Peyer's patch (tissue), 4 donors: ENCODE results near the gene NLRP8. TPM values are rescaled to one million over a fixed set of nuclear protein-coding genes. Genes with fewer than 3 reads are reported as not detected.

ENCODE experiments used
- DNase-seq, 3 donors: peaks; one replicate each; pipeline ENCODE4 v3.0.0-alpha.2; 2017 to 2019
- H3K27ac ChIP-seq, 4 donors: fragments of 200-600 bp; sonication (generic); one replicate each; pipeline ENCODE4 v1.5.1; 2016 to 2019
- H3K27me3 ChIP-seq, 2 donors: fragments of 200-600 bp; sonication (generic); one replicate each; pipeline ENCODE4 v1.5.1; 2019
- H3K36me3 ChIP-seq, 3 donors: fragments of 200-600 bp; sonication (generic); one replicate each; pipeline ENCODE4 v1.5.1; 2016 to 2019
- H3K4me1 ChIP-seq, 4 donors: fragments of 200-600 bp; sonication (generic); one replicate each; pipeline ENCODE4 v1.5.1; 2016 to 2019
- H3K4me3 ChIP-seq, 4 donors: fragments of 200-600 bp; sonication (generic); 1 replicate in 3 of 4; 2 replicates in 1 of 4; pipeline ENCODE4 v1.5.1; 2016 to 2019; ENCODE audit warnings: mild to moderate bottlenecking in 1 of 4
- H3K9me3 ChIP-seq, 4 donors: fragments of 200-600 bp; sonication (generic); one replicate each; pipeline ENCODE4 v1.5.1; 2016 to 2019; ENCODE audit warnings: mild to moderate bottlenecking in 1 of 4
- CTCF ChIP-seq, 6 experiments: fragments of 450-650 bp in 4 of 6; fragments of 200-600 bp in 2 of 6; sonication (generic) in 1 of 6; IDR thresholded peaks; one replicate each; pipeline ENCODE4 v1.5.1; 2017 to 2019; ENCODE audit warnings: antibody characterized with exemption in 6 of 6, mild to moderate bottlenecking in 3 of 6, moderate library complexity in 1 of 6
- POLR2A ChIP-seq, 2 donors: fragments of 450-650 bp; IDR thresholded peaks; one replicate each; pipeline ENCODE4 v1.5.1; 2017; ENCODE audit warnings: antibody characterized with exemption in 2 of 2, mild to moderate bottlenecking in 2 of 2, moderate library complexity in 2 of 2
- total RNA-seq, 4 donors: library from RNA; depleted of rRNA; stranded (reverse); fragments of >200 nt; gene quantifications; one replicate each; pipeline ENCODE4 v1.1.0, GENCODE V29; 2016

The NLRP8 gene
- not detected for total RNA-seq

DNA sequence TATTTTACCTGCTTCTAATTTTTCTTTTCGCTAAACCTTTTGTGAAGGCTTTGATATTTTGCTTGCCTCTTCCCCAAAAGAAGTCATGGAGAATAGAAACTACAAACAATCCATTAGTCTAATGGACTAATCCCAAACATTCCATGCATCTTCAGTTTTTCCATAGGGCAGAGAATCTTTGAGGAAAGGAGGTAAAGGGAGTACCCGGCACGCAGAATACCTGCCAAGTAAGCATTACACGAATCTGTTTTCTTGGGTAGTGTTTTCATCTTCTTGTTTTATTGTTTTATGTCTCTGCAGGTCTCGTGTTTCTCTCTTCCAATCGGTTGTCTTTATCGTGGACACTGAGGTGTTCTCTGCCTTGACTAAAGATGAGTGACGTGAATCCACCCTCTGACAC, at the start of gene NLRP8:
TSS of gene NLRP8 (plus strand) at position 301 of the 400 bp plus-strand sequence.
- H3K27me3 ChIP-seq = no peaks in the 10 kb centered on the region
- no peak for DNase-seq
- no peaks in the 10 kb centered on the region for H3K9me3 ChIP-seq
- H3K4me1 ChIP-seq = no peaks in the 10 kb centered on the region
- no peak within 1 kb of the TSS for H3K27ac ChIP-seq
- H3K4me3 ChIP-seq = no peak within 1 kb of the TSS
- no peaks in the 10 kb centered on the region for H3K36me3 ChIP-seq
- TF ChIP-seq POLR2A (IDR thresholded peaks at IDR 0.05) (no peak), CTCF (IDR thresholded peaks at IDR 0.05) (no peak)

- Histone ChIP-seq H3K36me3 (no peaks in the 10 kb centered on the region), H3K4me1 (no peaks in the 10 kb centered on the region), H3K27ac (no peak overlapping the region), H3K9me3 (no peaks in the 10 kb centered on the region), H3K4me3 (no peak overlapping the region), H3K27me3 (no peaks in the 10 kb centered on the region)
- TF ChIP-seq CTCF (IDR thresholded peaks at IDR 0.05) (no peak), POLR2A (IDR thresholded peaks at IDR 0.05) (no peak)
- DNase-seq = no peak
Measured at GRCh38 chr19:55898911-55899310, 48.7 kb upstream of the NLRP8 start.

GRCh38 chr19:55901369-55902079, 46.1 kb upstream of the NLRP8 start:
- Histone ChIP-seq H3K36me3 (no peaks in the 10 kb centered on the region), H3K4me1 (no peaks in the 10 kb centered on the region), H3K27ac (no peak overlapping the region), H3K4me3 (no peak overlapping the region), H3K27me3 (no peaks in the 10 kb centered on the region), H3K9me3 (no peaks in the 10 kb centered on the region)
- no peak for TF ChIP-seq POLR2A (IDR thresholded peaks at IDR 0.05)
- no peak for TF ChIP-seq CTCF (IDR thresholded peaks at IDR 0.05)
- DNase-seq = no peak

- no peak for DNase-seq
- no peak overlapping the region for H3K4me3 ChIP-seq
- no peaks in the 10 kb centered on the region for H3K9me3 ChIP-seq
- H3K27ac ChIP-seq = no peak overlapping the region
- H3K27me3 ChIP-seq = no peaks in the 10 kb centered on the region
- no peaks in the 10 kb centered on the region for H3K36me3 ChIP-seq
- TF ChIP-seq POLR2A (IDR thresholded peaks at IDR 0.05) (no peak), CTCF (IDR thresholded peaks at IDR 0.05) (no peak)
- H3K4me1 ChIP-seq = no peaks in the 10 kb centered on the region
Measured at GRCh38 chr19:55902080-55902751, 45.4 kb upstream of the NLRP8 start.

- Histone ChIP-seq H3K4me3 (no peak overlapping the region), H3K4me1 (no peaks in the 10 kb centered on the region), H3K36me3 (no peaks in the 10 kb centered on the region), H3K9me3 (no peaks in the 10 kb centered on the region), H3K27me3 (no peaks in the 10 kb centered on the region), H3K27ac (no peak overlapping the region)
- DNase-seq = no peak
- TF ChIP-seq POLR2A (IDR thresholded peaks at IDR 0.05) (no peak), CTCF (IDR thresholded peaks at IDR 0.05) (no peak)
Measured at GRCh38 chr19:55907286-55907685, 40.3 kb upstream of the NLRP8 start.
